Epithelial cell of umbilical artery (primary cell): ENCODE measurements around the gene KCTD10. TPM values are rescaled to one million over a fixed set of nuclear protein-coding genes. Genes with fewer than 3 reads are reported as not detected.

Source experiments
- total RNA-seq: library from RNA; depleted of rRNA; stranded (reverse); fragments of >200 nt; gene quantifications from 2 replicates; pipeline ENCODE4 v1.2.3, GENCODE V29; 2014

Gene KCTD10
- total RNA-seq = 62.3 and 98.4 TPM in 2 replicates

DNA sequence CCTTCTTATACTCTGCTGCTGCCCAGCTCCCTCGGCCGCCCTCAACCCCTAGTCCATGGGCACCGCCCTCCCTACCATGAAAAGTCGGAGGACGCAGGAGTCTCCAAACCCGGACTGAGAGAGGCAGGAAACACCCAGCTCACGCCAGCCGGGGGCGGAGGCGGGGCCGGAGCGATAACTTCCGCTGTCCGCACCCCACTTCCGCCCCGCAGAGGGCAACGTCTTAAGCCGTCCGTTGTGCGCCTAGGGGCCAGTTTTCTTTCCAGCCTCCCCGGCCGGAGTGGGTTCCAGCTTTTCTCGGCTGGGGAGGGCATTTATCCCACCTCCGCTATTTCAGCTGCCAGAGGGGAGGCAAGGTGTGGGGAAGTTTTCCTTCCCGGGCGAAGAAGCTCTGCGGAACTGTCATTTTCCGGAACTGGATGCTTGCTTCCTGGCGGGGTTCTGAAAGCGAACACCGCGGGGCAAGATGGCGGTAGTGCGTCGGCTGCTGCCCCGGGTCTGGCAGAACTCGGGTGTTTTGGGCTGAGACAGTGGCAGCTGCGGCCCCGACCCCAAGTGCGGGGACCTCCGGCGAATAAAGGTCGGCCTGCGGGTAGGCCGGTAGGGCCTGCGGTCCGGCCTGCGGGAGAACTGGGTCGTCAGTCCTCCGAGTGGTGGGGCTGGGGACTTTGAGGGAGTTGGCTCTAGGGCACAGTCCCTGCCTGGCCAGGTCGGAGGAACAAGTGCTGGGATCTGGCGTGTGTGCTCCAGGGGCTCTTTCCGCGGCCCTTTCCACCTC is at the start of gene KCTD10, which contains the start of gene UBE3B:
TSS of gene KCTD10 (minus strand) at position 116 of the 778 bp plus-strand sequence. CDS start at position 78, 38 bp downstream.
TSS of gene UBE3B (plus strand) at position 450 of the 778 bp plus-strand sequence. CDS start 5,918 bp downstream, outside the sequence.

Other genes with a start within 250 kb of the KCTD10 start
- not detected in 2 replicates for gene FOXN4, start 168.0 kb downstream of the KCTD10 start, total RNA-seq
- not detected in 2 replicates for gene MYO1H, start 129.4 kb downstream of the KCTD10 start, total RNA-seq
- gene UBE3B, start 334 bp upstream of the KCTD10 start, total RNA-seq = 39.3 and 41.9 TPM in 2 replicates
- 40.6 and 49.2 TPM in 2 replicates for gene MMAB, start 96.2 kb upstream of the KCTD10 start, total RNA-seq
- 22.8 and 30.5 TPM in 2 replicates for gene MVK, start 96.5 kb upstream of the KCTD10 start, total RNA-seq
- 0.15 and 0.32 TPM in 2 replicates for gene FAM222A, start 236.5 kb upstream of the KCTD10 start, total RNA-seq